Endothelial cell of umbilical vein (primary cell): ENCODE measurements around the gene ZNF280C.

Experiments
- CTCF ChIP-seq, 2 donors: IDR thresholded peaks; 1 replicate in 1 of 2; 2 replicates in 1 of 2; pipeline ENCODE4 v1.5.1; 2011; ENCODE audit warnings: low read length in 2 of 2, mild to moderate bottlenecking in 2 of 2, moderate library complexity in 2 of 2, control low read depth in 1 of 2, inconsistent platforms in 1 of 2, low read depth in 1 of 2; ENCODE audit not compliant: insufficient read depth in 1 of 2; ENCODE audit errors: extremely low read depth in 1 of 2
- EZH2 ChIP-seq: IDR thresholded peaks from 2 replicates; pipeline ENCODE4 v1.6.1; 2012; ENCODE audit warnings: borderline replicate concordance, low read depth, mild to moderate bottlenecking, moderate library complexity, low read length, inconsistent platforms; ENCODE audit not compliant: severe bottlenecking
- FOS ChIP-seq: IDR thresholded peaks from 2 replicates; pipeline ENCODE4 v1.6.1; 2011; ENCODE audit warnings: mild to moderate bottlenecking, low read length, moderate library complexity, borderline replicate concordance; ENCODE audit not compliant: insufficient read depth
- POLR2A ChIP-seq: IDR thresholded peaks from 2 replicates; pipeline ENCODE4 v1.6.1; 2012; ENCODE audit warnings: low read depth, mild to moderate bottlenecking, control low read depth, low read length
- POLR2AphosphoS5 ChIP-seq: IDR thresholded peaks from 2 replicates; pipeline ENCODE4 v1.6.1; 2012; ENCODE audit warnings: low read depth, mild to moderate bottlenecking, control low read depth, low read length, moderate library complexity; ENCODE audit not compliant: insufficient read depth

GRCh38 chrX:130176354-130176776 is 92.3 kb downstream of the ZNF280C start:
- TF ChIP-seq CTCF (IDR thresholded peaks at IDR 0.05; ENCODE audit: extremely low read depth in 1 of 2, insufficient read depth in 1 of 2, low read depth in 1 of 2, low read length in 2 of 2) (no peak), POLR2A (no peak), EZH2 (no peak), FOS (no peak), POLR2AphosphoS5 (no peak)
